SIG-M5 (cell line): ENCODE measurements around the gene ELF2.
"Not testable (repeated sequence)": the region's sequence is repeated elsewhere in the genome, so short reads cannot be mapped to it uniquely, and the experiment has no call there.

Source experiments
- DNase-seq: peaks from one replicate; lab custom pipeline; 2025; lab: John Stamatoyannopoulos, UW

The ELF2 gene

DNA sequence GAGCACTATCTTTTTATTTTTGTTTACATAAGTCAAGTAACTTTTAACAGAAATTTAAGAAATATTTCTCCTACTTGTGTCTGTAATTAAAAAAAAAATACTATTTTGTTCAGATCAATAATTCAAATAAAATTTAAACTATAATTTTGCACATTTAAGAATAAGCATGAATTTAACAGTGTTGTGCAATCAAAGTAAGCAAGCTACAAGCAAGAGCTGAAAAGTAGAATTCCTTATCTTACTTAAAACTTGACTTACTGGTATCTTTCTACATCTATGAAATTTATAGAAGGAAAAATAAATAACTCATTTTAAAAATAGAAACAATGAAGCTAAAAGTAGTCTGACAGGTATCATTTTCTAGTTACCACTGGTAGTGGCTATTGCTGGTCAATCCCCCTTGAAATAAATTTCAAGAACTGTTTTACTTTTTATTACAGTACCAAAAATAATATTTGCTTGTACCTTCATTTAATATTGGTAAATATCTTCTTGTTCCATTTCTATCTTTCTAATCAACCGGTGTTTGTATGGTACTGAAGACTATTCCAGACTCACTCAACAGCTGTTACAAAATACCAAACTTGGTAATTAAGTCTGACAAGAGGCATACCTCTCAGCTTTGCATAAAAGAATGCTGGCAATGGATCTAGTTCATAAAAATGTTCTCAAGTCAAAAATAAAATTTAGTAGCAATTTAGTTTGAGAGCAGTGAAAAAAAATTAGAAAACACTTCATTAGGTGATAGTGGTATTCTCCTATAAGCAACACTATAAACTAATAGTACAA is 99.3 kb downstream of the ELF2 start:
- no peak for DNase-seq

DNA sequence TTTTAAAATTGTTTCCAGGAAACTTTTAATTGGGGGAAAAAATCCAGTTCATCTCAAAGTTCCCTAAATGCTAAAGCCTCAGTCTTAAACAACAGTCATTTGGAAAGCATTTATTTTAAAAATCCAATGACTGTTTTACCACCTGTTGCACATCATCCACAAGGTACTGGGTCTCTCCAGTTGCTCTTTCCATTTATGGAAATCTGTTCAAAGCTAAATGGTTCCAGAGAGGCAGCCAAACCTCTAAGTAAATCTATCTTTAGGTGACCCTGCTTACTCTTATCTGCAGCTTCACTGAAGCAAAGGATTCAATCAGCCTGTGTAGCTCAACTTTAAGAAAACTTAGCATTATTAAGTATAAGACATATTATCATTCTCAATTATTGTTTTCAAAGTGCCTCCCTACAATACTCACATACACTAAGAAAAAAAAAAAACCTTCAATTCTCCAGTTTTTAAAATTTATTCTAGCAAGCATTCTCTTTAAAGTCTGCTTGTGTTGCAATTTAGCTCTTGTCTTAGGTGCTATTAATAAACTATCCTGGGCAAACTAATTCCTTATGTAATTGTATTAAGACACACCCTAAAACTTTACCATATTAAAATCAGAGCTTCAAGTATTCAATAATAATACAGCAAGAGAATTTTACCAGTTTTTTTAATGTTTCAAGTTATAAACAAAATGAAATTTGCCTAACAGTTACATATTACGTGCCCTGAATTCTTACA is 100.8 kb downstream of the ELF2 start:
- no peak for DNase-seq

DNA sequence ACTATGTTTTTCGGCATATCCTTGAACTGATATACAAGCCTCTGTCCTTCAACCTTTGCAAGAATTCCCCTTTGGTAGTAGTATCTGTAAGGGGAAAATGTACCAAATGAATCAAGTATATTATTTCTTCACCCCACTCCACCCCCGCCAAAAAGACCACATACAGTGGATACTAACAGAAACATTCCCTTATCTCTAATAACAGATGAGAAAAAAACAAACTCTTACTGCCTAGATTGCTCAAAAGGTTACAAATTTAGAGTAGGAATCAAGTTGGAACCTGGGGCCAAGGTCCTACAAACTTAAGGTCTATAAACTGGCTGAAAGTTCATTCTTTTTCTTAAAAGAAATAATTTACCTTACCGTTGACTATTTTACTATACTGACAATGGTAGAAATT is 116.4 kb downstream of the ELF2 start:
- no peak for DNase-seq

DNA sequence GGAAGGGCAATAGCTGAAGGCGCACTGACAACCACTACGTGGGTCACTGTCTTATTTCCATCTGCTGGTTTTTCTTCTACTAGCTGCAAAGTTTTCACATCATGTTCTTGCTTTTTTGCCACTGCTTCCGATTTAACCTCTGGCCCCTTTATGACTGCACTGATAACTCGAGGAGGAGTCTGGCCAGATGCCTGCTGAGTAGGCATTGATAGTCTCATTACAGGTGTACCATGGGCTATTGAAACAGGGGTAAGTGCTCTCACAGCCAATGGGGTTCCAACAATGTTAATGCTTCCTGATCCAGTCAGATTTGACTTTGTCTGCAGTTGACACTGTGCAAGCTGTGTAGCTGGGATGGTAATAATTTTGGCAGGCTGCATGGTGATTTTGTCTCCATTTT is 118.0 kb downstream of the ELF2 start:
- DNase-seq: not testable (repeated sequence)

DNA sequence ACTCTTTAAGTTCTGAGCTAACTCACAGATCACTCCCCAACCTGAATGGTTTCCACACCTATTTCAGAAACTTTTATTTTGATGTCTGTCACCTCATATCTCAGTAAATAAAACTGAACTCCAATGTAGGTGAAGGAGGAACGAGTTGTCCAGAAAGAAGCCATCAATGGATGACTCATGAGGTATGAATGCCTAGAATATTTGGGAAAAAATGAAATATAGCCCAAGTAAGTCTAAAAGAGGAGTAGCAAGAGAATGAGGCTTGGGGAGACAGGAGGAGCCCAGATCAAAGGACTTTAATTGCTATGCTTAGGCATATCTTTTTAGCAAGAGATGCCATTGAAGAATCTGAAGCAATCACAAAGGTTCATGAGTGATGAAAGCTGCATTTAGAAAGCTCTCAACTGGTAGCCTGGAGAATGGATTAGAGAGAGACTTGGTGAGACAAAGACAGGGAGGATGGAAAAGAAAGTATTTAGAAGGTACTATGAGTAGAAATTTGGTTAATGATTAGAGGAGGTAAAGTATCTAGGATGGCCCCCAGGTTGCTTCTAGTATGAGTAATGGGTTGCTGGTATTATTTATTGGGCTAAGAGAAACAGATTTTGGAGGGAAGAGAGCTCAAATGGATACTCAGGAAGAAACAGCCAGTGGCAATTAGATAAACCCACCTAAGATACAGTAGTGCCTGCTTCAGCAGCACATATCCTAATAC is 122.1 kb downstream of the ELF2 start:
- no peak for DNase-seq

DNA sequence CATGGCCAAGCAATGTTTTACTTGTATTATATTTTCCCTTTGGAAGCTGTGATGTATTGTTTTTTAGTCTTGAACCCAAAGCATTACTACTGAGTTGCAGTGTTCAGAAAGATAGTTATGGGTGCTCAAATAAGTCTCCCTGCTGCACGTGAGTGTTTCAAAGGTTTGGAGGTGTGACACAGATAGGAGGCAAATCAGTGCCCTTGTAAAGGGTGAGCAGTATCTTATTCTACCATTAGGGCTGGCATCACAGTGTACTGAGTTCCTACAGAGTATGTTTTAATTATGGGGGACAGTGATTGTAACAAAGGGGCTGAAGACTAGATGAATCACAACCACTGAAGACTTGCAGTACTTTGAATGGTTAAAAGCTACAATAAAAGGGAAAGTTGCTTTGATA is 123.1 kb downstream of the ELF2 start:
- no peak for DNase-seq

DNA sequence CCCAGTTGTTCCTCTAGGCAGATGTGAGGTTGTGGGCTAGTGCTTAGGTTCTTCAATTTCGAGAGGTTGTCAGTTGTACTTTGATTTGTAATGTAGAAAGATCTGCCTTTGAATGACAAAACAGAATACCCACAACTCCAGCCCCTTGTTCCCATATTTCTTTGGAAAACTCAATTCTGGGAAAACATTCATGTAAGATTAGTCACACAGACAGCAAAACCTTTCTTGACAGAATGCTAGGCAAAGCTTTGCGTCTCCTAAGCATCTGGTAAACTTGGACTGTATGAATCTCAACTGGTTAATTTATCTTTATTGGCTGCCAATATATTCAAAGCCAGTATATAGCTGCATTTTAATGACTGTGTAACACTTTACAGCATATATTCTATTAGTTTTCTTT is 126.6 kb downstream of the ELF2 start:
- no peak for DNase-seq

DNA sequence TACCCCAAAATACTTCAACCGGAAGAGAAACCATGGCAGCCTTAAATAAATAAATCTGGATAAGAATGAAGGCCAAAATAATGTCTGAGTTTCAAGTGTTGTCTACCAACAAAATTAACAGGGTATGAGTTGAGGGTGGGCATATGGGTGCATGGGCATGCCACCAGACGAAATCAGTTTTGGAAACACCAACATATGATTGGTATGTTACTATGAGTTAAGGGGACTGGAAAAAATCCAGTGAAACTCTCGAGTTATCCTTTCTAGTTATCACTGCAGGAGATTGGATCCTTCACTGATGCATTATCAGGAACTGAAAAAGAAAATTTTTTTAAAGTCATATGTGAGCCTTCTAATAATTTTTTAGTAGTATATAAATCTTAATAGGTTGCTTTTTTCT is 129.0 kb downstream of the ELF2 start:
- no peak for DNase-seq

DNA sequence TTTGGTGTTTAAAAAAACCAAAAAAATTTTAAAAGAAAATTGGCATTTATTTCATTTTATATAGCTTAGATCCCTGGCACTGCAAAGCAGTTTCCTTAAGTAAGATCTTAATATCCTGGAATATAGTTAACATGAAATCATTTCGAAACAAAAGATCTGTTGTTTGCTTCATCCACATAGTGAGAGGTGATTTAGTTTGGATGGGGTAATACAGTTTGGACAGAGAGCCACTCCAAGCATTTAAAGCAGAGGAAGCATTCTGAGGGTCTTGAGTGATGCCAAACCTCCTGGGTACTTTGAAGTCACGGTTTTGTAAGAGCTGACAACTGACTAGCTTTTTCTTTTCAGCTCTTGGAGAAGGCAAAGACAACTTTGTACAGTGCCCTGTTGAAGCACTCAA is 132.7 kb downstream of the ELF2 start:
- no peak for DNase-seq

DNA sequence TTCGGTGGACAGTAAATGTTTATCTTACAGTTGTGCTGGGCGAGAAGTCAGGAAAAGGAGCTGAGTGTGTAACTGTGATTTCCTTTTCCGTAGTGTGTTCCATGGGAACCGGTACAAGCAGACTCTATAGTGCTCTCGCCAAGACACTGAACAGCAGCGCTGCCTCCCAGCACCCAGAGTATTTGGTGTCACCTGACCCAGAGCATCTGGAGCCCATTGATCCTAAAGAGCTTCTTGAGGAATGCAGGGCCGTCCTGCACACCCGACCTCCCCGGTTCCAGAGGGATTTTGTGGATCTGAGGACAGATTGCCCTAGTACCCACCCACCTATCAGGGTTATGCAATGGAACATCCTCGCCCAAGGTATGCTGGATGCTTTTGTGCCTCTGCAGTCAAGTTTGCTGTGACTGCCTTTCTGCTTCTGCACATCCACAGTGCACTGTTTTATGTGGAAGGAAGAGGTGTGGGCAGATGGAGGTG is 134.0 kb downstream of the ELF2 start:
- no peak for DNase-seq

DNA sequence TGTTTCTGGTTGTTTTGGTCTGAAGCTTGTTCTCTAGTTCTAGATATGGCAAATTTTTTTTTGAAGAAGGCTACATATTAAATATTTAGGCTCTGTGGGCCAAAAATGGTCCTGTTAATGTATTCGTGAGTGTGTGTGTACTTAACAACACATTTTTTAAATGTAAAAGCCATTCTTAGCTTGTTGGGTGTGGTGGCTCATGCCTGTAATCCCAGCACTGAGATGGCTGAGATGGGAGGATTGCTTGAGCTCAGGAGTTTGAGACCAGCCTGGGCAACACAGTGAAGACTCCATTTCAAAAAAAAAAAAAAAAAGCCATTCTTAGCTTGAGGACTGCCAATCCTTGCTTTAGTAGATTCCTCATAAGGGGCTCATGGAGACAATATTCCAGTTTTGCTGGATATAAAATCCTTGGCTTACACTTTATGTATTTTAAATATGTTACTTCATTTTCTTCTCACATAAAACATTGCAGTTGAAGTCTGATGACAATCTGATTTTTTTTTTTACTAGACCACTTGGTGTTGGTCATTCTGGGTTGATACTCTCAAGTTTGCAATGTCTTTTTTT is 138.1 kb downstream of the ELF2 start:
- no peak for DNase-seq

DNA sequence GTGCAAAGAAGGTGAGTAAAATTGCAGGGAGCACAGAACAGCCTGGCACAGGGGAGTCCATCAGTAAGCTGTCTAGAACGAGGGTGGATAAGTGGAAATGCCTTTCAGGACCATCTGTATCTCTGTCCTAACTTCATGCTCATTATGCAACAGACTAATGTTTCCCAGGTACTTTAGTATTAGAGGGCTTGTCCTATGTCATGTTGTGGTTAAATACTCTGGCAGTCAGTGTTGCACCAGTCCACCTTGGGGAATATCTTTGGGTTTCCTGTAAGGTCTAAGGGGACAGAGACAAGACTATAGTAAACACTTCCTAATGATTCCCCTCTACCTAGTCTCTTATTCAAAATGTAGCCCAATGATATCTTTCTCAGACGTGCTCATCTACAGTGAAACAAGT is 140.1 kb downstream of the ELF2 start:
- DNase-seq: no peak

DNA sequence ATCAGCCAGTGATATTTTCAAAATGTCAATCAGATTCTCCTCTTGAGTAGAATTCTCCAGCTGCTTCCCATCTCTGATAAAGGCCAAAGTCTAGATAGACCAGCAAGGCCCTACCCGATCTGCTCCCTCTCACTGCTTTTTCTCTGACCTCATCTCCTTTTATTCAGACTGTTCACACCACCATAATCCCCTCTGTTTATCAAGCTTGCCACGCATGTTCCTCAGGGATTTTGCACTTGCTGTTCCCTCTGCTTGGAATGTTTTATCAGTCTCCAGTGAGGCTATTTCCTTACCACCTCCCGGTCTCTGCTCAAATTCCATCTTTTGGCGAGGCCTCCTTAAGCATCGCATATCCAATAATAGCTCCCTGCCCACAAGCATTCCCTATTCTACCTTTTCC is 141.4 kb downstream of the ELF2 start:
- no peak for DNase-seq

DNA sequence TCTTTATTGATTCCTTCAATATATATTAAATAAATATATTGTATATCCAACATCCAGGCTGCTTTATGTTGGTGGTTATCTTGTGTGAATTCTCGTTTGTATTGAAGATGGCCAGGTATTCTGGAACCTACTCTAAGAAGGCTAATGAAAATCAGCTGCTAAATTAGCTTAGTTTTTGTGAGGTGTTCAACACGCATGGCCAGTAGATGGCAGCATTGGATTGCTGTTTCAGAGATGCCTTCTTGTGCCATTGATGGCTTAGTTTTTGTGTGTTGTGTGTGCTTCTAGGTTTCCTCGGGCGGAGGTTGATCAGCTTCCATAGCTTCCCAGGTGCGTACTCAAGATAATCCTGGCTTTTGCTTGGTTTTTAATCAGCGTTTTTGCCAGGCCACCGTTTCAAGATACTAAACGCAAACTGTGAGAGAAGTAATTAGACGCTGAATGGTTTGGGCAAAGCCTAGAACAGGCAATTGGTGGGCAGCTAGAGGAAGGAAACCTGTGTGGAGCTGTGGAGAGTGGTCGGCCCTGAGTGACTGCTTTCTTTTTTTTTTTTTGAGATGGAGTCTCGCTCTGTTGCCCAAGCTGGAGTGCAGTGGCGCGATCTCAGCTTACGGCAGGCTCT is 146.3 kb downstream of the ELF2 start:
- DNase-seq: no peak

DNA sequence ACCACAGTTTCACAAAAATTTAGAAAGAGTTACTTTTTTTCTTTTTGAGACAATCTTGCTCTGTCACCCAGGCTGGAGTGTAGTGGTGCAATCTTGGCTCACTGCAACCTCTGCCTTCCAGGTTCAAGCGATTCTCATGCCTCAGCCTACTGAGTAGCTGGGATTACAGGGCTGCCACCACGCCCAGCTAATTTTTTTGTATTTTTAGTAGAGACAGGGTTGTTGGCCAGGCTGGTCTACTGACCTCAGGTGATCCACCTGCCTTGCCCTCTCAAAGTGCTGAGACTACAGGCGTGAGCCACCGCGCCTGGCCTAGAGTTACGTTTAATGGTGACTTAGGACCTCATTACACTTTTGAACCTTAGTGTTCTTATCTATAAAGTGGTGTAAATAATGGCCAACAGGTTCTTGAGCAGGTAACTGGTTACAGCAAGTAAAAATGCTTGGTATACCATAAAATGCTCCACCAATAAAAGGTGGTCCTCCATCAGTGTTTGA is 147.1 kb downstream of the ELF2 start:
- DNase-seq: not testable (repeated sequence)

DNA sequence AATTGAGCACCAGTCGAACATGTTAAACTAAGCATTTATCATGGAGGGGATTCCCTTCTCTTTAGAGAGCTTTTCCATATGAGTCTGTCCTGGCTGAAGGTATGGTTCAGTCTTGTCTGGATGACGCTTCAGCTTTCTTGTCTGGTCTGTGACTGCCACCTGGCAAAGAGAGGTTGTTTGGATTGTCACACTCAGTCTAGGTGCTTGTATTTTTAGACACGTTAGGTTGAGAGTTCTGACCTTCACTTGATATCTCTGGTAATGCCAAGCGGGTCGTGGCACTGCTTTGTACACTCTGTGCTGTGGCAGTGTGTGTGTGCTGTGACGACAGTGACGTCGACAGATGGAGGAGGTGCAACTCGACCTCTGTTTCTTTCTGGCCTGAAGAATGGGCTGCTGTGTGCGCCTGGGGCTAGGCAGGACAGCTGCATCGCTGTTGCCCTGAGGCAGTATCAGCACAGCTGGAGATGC is 148.8 kb downstream of the ELF2 start:
- DNase-seq: no peak

DNA sequence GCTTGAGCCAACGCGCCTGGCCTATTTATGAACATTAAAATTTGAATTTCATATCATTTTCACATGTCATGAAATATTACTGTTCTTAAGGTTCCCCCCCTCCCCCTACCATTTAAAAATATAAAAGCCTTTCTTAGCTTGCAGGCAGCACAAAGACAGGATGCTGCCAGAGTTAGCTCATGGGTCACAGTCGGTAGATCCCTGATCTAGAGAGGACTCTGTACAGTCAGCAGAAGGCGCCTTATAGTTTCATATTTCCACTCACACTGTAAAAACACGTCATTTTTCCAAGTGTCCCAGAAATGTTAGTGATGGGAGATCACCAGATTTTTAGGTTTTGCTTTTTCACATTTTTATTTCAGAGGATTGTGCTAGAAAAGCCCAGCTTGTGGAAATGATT is 149.2 kb downstream of the ELF2 start:
- DNase-seq: no peak

DNA sequence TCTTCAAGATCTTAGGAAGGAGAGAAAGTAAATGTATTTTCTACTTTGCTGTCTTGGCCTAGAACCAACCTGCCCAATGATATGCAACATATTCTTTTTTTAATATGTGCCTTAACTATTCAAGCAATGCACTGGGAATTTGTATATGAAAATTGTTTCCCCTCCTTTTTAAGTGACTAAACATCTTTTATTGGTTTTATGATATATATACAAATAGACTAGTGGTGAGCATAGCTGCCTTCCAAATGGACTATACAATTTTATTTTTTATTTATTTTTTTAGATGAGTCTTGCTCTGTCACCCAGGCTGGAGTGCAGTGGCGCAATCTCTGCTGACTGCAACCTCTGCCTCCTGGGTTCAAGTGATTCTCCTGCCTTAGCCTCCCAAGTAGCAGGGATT is 151.2 kb downstream of the ELF2 start:
- no peak for DNase-seq

DNA sequence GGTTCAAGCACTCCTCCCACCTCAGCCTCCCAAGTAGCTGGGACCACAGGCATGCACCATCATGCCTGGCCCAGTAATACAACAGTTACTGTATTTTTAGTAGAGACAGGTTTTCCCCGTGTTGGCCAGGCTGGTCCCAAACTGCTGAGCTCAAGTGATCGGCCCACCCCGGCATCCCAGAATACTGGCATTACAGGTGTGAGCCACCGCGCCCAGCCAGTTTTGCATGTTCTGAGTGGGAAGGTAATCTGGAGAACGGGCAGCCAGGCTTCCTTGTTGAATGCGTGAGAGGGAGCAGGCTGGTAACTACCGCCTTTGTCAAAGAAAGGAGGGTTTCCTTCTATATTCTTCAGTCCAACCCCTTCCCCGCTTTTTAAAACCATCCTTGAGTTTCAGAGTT is 152.3 kb downstream of the ELF2 start:
- no peak for DNase-seq

DNA sequence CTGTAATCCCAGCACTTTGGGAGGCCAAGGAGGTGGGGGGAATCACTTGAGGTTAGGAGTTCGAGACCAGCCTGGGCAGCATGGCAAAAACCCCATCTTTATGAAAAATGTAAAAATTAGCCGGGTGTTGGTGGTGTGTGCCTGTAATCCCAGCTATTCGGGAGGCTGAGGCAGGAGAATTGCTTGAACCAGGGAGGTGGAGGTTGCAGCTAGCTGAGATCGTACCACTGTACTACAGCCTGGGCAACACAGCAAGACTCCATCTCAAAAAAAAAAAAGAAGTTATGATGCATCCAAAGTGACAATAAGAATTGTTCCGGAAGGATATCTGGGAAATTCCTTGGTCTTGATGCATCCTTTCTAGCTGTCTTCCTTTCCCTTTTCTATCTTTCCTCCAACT is 154.2 kb downstream of the ELF2 start:
- no peak for DNase-seq

DNA sequence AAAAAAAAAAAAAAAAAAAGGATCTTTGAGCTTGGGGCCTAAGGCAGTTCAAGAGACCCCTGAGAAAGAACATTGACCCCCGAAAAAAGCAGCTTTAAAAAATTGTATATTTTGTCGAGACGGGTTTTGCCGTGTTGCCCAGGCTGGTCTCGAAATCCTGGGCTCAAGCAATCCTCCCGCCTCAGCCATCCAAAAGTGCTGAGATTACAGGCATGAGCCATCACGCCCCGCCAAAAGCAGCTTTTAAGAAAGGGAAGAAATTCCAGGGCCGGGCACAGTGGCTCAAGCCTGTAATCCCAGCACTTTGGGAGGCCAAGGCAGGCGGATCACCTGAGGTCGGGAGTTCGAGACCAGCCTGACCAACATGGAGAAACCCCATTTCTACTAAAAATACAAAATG is 155.9 kb downstream of the ELF2 start:
- DNase-seq: not testable (repeated sequence)

DNA sequence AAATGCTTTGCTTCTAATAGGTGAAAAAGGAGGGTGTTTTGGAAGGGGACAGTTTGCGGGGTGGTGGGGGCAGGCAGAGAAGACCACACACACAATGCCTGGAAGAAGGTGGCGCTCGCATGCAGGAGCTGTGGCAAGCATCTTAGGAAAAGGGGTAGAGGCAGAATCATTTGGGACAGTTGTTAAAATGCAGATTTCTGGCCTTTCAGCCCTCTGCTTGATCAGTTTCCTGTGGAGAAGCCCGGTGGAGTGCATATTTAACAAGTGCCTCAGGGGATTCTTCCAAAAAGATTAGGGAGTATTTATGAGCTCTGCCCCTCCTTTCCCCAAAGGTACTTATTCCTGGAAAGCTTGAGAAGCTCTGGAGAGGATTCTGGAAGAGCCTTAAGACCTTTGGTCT is 156.6 kb downstream of the ELF2 start:
- DNase-seq: no peak
